Activated CD8-positive, alpha-beta memory T cell treated with anti-CD3 and anti-CD28 coated beads, Interleukin-2, amount 50 U/mL, for 24 hours (primary cell): ENCODE data around the gene AHNAK.

Experiments
- DNase-seq: peaks from one replicate; pipeline ENCODE4 v3.0.0-alpha.2; 2020; ENCODE audit errors: extremely low read depth

AHNAK gene

DNA sequence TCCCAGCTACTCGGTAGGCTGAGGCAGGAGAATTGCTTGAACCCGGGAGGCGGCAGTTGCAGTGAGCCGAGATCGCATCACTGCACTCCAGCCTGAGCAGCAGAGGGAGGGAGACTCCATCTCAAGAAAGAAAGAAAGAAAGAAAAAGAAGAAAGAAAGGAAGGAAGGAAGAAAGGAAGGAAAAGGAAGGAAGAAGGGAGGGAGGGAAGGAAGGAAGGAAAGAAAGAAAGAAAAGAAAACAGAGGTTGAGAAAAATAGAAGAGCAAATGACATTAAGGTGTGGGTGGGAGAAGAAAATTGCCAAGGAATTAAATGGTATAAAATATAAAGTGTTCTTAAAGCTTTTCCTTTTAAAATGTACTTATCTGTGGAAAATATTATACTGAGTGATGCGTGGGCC lies 49.9 kb downstream of the AHNAK start:
- no peak for DNase-seq

GRCh38 chr11:62494246-62494645 lies 52.4 kb downstream of the AHNAK start:
- no peak for DNase-seq

DNA sequence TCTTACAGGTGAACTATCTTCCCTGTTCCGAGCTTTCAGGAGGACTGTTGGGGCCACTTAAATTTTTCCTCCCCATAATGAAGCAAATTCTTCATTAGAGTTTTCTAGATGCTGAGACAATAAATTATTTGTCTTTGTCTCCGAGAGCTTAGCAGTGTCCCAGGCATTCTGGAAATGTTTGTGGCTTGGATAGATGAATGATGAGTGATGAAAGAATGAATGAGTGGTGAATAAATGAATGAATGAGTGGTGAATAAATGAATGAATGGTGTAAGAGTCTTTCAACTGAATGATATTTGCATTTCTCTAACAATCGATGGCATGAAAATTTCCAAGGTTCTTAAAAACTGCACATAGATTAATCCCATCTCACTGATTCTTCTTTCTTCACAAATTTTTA lies 52.8 kb downstream of the AHNAK start:
- no peak for DNase-seq

DNA sequence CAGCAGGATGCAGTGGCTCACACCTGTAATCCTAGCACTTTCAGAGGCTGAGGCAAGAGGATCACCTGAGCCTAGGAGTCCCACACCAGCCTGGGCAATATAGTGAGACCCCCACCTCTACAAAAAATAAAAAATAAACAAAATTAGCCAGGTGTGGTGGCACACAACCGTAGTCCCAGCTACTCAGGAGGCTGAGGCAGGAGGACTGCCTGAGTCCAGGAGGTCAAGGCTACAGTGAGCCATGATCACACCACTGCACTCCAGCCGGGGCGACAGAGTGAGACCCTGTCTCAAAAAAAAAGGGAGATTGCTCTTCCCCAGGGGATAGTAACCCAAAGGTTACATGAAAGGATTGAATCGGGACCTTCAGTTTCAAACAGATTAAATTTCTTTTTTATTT lies 54.0 kb downstream of the AHNAK start:
- no peak for DNase-seq

- DNase-seq: no peak
Observed at GRCh38 chr11:62491571-62492329, 54.9 kb downstream of the AHNAK start.

DNA sequence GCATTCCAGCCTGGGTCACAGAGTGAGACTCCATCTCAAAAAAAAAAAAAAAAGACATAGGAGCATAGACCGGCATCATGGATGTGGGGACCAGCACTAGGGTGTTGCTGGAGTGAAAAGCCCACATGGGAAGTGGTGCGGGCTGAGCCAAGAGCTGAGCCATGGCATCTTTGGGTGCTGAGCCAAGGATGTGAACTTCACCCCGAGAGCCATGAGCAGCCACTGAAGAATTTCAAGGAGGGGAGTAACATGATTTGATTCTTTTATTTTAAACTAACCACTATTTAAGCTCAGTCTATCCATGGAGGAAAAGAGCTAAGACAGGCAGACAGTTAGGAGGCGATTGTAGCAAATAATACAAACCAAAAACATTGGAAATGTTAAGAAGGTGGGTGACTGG lies 57.4 kb downstream of the AHNAK start:
- no peak for DNase-seq

DNA sequence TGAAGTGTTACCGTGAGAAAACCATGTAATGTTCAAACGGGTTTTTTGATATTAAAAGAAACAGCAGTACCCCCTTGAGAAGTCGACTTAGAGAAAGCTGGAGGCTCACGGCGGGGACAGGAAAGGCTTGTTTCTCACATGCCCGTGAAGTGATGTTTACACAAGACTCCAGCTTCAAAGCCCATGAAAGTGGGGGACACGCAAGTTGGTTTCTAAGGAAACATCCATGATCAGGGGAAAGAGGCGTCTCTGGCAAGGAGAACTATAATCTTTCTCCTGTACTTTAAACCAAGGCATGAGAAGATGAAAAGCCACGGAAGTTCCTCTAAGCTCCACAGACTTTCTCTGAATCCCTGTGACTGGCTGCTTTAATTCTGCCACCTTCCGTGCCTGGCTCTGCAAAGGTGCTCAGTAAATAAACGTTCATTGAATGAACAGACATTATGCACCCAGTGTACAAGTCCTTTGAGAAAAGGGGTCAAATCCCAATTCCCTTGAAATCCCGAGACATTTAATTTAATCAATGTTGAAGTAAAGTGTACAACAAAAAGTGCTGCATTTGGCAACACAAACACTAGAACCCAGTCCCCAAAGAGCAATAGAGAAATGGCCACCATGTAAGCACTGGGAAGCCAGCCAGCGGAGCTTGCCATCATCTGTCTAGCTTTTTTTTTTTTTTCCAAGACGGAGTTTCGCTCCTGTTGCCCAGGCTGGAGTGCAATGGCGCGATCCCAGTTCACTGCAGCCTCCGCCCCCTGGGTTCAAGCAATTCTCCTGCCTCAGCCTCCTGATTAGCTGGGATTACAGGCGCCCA lies 58.7 kb downstream of the AHNAK start:
- no peak for DNase-seq

DNA sequence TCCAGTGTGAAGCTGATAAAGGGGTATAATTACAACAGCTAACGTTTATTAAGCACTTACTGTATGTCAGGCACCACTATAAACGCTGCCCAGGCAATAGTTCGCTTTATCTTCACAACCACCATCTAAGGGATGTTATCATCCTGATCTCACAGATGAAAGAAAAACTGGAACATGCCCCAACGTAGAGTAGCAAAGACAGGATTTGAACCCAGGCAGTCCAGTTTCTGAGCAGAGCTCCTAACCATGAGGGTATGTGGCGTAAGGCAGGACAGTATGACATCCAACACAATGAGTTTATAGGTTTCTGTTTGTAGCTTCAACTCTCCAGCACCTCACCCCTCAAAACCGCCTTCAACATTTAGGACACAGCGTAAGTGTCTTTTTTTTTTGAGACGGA lies 59.5 kb downstream of the AHNAK start:
- DNase-seq: no peak

- DNase-seq: no peak
Observed at GRCh38 chr11:62484352-62484751, 62.3 kb downstream of the AHNAK start.

- no peak for DNase-seq
Observed at GRCh38 chr11:62482753-62483152, 63.9 kb downstream of the AHNAK start.

DNA sequence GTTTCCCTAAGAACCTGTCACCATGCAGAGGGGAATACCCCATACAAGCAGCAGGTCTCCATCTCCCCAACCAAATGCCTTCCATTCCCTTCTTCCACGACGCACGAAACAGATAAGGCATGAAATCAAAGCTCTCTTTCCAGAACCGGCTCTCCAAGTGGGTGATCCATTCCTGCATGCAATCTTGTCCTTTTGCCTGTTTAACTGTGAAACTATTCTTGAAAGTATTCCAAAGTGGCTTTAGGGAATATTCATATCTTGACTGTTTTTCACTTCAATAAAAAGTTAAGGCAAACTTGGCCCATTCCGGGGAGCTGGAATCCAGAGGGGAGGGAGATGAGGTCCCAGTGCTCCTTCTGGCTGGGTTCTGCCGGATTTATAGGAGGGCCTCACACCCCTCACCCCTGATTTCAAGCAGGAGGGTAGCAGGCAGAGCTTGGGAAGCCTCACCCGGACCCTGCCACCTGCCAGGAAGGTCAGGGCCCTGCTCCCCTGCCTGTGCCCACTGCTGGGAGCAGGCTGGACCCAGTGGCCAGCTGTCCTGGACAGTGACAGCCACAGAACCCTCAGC lies 66.9 kb downstream of the AHNAK start:
- DNase-seq: no peak

DNA sequence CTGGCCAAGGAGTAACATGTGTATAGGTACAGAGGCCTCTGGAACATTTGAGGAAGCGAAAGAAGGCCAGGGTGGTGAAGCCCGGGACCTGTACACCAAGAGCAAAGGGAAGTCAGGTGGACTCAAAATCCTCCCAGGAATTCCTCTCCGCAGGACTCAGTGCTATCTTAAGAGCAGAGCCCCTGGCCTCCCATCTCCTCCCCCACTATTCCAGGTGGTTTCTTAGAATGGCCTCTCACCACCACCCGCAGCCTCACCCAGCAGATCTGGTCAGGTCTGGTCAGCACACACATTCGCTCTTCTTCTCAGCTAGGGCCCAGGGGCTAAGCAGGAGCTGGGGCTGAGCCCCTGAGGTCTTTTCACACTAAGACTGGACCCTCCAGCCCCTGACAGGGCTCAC lies 68.7 kb downstream of the AHNAK start:
- DNase-seq: no peak

- no peak for DNase-seq
Observed at GRCh38 chr11:62472063-62472884, 74.3 kb downstream of the AHNAK start.

- no peak for DNase-seq
Observed at GRCh38 chr11:62471603-62472002, 75.0 kb downstream of the AHNAK start.

DNA sequence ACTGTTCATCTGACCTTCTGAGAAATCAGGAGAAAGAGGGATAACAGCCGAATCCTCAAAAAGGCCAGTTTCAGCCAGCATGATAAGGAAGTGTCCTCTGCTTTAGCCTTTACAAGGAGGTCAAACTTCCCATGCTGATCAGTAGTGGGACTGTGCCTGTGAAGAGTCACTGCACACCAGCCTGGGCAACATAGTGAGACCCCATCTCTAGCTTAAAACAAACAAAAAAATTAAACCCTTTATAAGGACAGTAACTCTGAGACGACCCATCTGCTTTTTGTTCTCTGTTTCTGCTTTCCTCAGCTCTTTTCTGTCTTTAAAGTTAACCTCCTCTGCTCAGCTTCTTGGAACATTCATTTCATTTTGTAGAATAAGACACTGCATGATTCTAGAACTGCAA lies 78.0 kb downstream of the AHNAK start:
- no peak for DNase-seq

GRCh38 chr11:62466444-62466843 lies 80.2 kb downstream of the AHNAK start:
- DNase-seq: no peak

DNA sequence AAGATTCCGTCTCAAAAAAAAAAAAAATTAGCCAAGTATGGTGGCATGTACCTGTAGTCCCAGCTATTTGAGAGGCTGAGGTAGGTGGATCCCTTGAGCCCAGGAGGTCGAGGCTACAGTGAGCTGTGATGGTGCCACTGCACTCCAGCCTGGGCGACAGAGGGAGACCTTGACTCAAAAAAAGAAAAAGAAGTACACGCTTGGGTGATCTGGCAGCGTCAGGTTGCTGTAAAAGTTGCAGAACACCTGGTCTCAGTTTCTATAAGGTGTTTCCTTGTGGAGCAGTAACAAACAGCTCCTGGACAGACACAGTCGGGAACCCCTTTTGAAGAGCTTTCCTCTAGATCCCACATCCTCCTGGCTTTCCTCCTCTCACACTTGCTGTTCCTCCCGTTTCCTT lies 82.0 kb downstream of the AHNAK start:
- DNase-seq: no peak

DNA sequence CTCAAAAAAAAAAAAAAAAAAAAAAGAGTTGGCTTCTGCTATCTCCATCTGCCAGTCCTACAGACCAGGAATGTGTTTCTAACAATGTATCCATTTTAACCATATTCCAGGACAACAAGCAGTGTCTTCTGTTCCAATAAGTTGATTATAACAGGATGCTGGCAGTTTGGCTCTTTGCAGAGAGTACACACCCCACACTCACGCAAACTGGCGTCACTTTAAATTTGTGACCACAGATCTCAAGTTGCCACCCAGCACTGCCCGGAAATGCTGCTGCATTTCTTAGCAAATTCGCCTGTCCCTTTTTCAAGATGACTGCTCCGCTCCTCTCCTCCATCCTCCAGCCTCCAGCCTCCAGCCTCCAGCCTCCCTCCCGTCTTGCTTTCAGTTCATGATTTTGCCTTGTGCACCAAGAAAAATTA lies 83.5 kb downstream of the AHNAK start:
- no peak for DNase-seq

GRCh38 chr11:62462508-62462892 lies 84.1 kb downstream of the AHNAK start:
- DNase-seq: no peak

DNA sequence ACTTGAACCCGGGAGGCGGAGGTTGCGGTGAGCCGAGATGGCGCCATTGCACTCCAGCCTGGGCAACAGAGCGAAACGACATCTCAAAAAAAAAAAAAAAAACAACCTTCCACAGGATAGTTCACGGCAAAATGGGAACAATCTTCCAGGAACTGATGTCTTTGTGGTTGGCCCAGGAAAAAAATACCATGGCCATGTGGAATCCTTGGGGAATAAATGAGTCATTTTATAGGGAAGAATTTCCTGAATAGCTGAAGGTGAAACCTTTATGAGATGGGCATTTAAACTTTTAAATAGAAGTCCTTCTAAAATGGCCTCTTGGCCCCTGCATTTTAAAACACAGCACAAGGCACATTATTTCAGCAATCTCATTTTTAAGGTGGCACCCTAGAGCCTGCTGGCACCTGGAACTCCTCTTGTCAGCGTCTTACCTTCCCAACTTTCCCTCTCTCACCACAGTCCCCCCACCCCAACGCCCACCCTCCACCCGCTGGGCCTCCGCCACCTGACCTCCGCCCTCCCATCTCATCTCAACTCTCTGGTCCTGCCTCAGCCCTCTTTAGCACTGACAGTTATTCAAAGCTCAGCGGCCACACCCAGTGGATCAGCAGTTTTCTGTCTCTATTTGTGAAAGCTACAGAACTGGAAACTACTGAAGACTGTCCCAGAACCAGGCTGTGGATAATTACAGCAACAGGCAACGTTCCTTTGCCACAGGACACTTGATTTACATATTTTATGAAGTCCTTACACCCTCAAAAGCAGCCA lies 84.7 kb downstream of the AHNAK start:
- no peak for DNase-seq

- DNase-seq: no peak
Observed at GRCh38 chr11:62459080-62459479, 87.5 kb downstream of the AHNAK start.
